HG03139 (cell line): ENCODE results near the gene RASA2.

Source experiments
- ATAC-seq: cut with Tn5 transposase; IDR thresholded peaks from one replicate; pipeline ENCODE4 v1.9.1; 2021; ENCODE audit not compliant: unreplicated experiment

RASA2 gene

GRCh38 chr3:141486746-141487520, at the start of gene RASA2:
RASA2 (plus strand) TSS chr3:141487027; CDS start chr3:141487084, 57 bp downstream.
- peak; percentile 53 for ATAC-seq

- no peak for ATAC-seq
Measured at GRCh38 chr3:141439589-141439988, 47.2 kb upstream of the RASA2 start.

GRCh38 chr3:141440942-141441341, 45.9 kb upstream of the RASA2 start:
- peak; percentile 17 for ATAC-seq

GRCh38 chr3:141441381-141442364, 45.2 kb upstream of the RASA2 start:
- ATAC-seq: peak; percentile 97

- no peak for ATAC-seq
Measured at GRCh38 chr3:141442446-141442845, 44.4 kb upstream of the RASA2 start.

GRCh38 chr3:141442914-141443313, 43.9 kb upstream of the RASA2 start:
- no peak for ATAC-seq

- ATAC-seq: no peak
Measured at GRCh38 chr3:141444586-141445285, 42.1 kb upstream of the RASA2 start.

GRCh38 chr3:141445990-141446389, 40.8 kb upstream of the RASA2 start:
- no peak for ATAC-seq

GRCh38 chr3:141446737-141447136, 40.1 kb upstream of the RASA2 start:
- ATAC-seq: no peak

GRCh38 chr3:141447383-141447782, 39.4 kb upstream of the RASA2 start:
- no peak for ATAC-seq

GRCh38 chr3:141448606-141449220, 38.1 kb upstream of the RASA2 start:
- ATAC-seq: no peak

- ATAC-seq: no peak
Measured at GRCh38 chr3:141449424-141449823, 37.4 kb upstream of the RASA2 start.

- no peak for ATAC-seq
Measured at GRCh38 chr3:141450727-141451375, 36.0 kb upstream of the RASA2 start.

- peak; percentile 62 for ATAC-seq
Measured at GRCh38 chr3:141452045-141452444, 34.8 kb upstream of the RASA2 start.

GRCh38 chr3:141452773-141453172, 34.1 kb upstream of the RASA2 start:
- ATAC-seq: no peak

- ATAC-seq: no peak
Measured at GRCh38 chr3:141454054-141454453, 32.8 kb upstream of the RASA2 start.

- ATAC-seq: no peak
Measured at GRCh38 chr3:141454906-141455602, 31.8 kb upstream of the RASA2 start.

- no peak for ATAC-seq
Measured at GRCh38 chr3:141455603-141456300, 31.1 kb upstream of the RASA2 start.

- ATAC-seq: no peak
Measured at GRCh38 chr3:141456301-141456625, 30.6 kb upstream of the RASA2 start.
